ENCODE data around the gene ZFAND3. TPM values are rescaled to one million over a fixed set of nuclear protein-coding genes. Genes with fewer than 3 reads are reported as not detected.

The ZFAND3 gene
- total RNA-seq, 1 donor from 2014 or later = 31.2 TPM

DNA sequence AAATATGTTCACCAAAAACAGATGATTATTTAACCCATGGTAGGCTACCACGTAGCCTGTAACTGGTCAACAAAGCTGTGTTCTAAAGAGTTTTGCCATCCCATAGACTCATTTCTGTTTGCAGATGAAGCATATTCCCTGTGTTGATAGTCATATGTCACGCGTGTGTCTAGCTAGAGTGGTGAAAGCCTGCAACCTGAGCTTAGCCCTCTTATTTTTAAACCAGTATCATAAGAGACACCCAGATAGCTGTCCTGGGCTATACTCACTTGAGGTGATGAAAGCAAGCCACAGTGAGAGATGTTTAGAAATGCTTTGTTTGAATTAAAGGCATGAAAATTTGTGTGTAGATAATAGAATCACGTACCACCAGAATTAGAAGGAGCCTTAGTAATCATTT, 307.8 kb downstream of the ZFAND3 start:
- DNase-seq (ENCODE audit: extremely low spot score in 2 of 2) = no peak
- intact Hi-C loops (cut with DNase I) = no loop called here
- TF ChIP-seq POLR2A (IDR thresholded peaks at IDR 0.05) (no peak), POLR2AphosphoS5 (IDR thresholded peaks at IDR 0.05; ENCODE audit: insufficient read depth in 1 of 2, low read depth in 1 of 2) (no peak), CTCF (IDR thresholded peaks at IDR 0.05) (no peak)
- Histone ChIP-seq H3K27ac (no peak overlapping the region), H3K4me1 (no peaks in the 10 kb centered on the region), H3K9me3 (no peaks in the 10 kb centered on the region), H3K4me3 (no peak overlapping the region), H3K27me3 (no peaks in the 10 kb centered on the region), H3K36me3 (no peaks in the 10 kb centered on the region)

- Histone ChIP-seq H3K27me3 (no peaks in the 10 kb centered on the region), H3K4me1 (no peaks in the 10 kb centered on the region), H3K4me3 (no peak overlapping the region), H3K9me3 (no peaks in the 10 kb centered on the region), H3K27ac (no peak overlapping the region), H3K36me3 (no peaks in the 10 kb centered on the region)
- no peak for DNase-seq (ENCODE audit: extremely low spot score in 2 of 2)
- TF ChIP-seq CTCF (IDR thresholded peaks at IDR 0.05) (no peak), POLR2A (IDR thresholded peaks at IDR 0.05) (no peak), POLR2AphosphoS5 (IDR thresholded peaks at IDR 0.05; ENCODE audit: insufficient read depth in 1 of 2, low read depth in 1 of 2) (no peak)
- intact Hi-C loops (cut with DNase I) = no loop called here
These were observed 312.0 kb downstream of the ZFAND3 start for GRCh38 chr6:38131527-38131965.

DNA sequence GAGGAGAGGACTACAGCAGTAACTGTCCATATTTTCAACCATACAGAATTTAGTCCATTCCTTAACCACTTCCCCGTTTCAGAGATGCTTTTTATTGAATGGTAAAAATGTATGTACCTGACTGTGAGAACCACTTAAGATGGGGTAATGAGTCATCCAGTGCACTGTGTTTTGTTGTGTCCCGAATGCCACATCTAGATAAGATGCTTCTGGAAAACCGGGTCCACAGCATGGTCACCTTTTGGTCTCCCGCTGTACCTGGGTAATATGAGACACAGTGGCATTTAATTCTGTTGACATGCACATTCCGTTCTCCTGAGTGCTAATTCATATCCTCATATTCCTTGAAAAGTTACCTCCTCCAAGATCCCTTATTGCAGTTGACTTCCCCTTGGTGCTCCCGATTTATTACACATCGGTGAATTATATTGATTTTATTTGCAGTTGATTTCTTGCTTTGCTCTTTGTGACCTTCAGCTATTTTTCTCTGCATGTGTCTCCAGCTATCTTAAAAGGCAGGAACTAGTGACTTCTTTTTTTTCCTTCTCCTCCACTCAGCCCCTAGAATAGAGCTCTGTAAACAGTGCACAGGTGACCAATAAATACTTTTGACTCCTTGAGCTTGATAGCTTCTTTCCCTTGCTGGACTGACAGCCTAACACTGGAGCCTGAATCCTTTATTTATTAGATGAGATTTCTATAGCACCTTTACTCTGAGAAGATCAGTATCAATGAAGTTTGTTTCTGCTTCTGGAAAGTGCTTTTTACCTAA, 314.6 kb downstream of the ZFAND3 start:
- intact Hi-C loops (cut with DNase I) = no loop called here
- TF ChIP-seq POLR2AphosphoS5 (IDR thresholded peaks at IDR 0.05; ENCODE audit: insufficient read depth in 1 of 2, low read depth in 1 of 2) (no peak), CTCF (IDR thresholded peaks at IDR 0.05) (no peak), POLR2A (IDR thresholded peaks at IDR 0.05) (no peak)

GRCh38 chr6:38134704-38135088, 315.2 kb downstream of the ZFAND3 start:
- no peaks in the 10 kb centered on the region for H3K36me3 ChIP-seq
- H3K27me3 ChIP-seq = no peaks in the 10 kb centered on the region
- H3K4me1 ChIP-seq = no peaks in the 10 kb centered on the region
- intact Hi-C loops (cut with DNase I) = no loop called here
- DNase-seq (ENCODE audit: extremely low spot score in 2 of 2) = no peak
- H3K27ac ChIP-seq = no peak overlapping the region
- H3K9me3 ChIP-seq = no peaks in the 10 kb centered on the region
- TF ChIP-seq POLR2AphosphoS5 (IDR thresholded peaks at IDR 0.05; ENCODE audit: insufficient read depth in 1 of 2, low read depth in 1 of 2) (no peak), CTCF (IDR thresholded peaks at IDR 0.05) (no peak), POLR2A (IDR thresholded peaks at IDR 0.05) (no peak)
- H3K4me3 ChIP-seq = no peak overlapping the region

More for the DNA sequence above, 314.6 kb downstream of the ZFAND3 start:
- no peaks in the 10 kb centered on the region for H3K27me3 ChIP-seq
- no peaks in the 10 kb centered on the region for H3K9me3 ChIP-seq
- H3K4me3 ChIP-seq = no peak overlapping the region
- no peak overlapping the region for H3K27ac ChIP-seq
- H3K36me3 ChIP-seq = no peaks in the 10 kb centered on the region
- DNase-seq (ENCODE audit: extremely low spot score in 2 of 2) = no peak
- no peaks in the 10 kb centered on the region for H3K4me1 ChIP-seq

DNA sequence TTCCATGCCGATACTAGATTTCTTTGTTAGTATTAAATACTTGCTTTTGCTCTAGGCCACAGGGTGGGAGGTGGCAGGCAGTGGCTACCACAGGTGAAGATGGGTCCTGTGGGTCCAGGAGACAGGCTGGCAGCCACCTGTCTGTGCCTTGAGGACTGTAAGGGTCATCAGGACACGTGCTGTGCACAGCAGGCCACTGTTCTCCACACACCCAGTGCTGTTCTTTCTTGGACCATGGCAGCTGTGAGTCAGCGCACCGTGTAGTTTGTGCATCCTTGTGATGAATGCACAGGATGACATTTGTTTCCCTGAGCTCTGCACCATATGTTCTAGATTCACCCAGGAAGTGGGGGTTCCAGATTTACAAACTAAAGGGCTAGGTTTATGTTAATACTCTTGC, 317.0 kb downstream of the ZFAND3 start:
- no peak overlapping the region for H3K4me3 ChIP-seq
- H3K27ac ChIP-seq = no peak overlapping the region
- no peaks in the 10 kb centered on the region for H3K9me3 ChIP-seq
- no peaks in the 10 kb centered on the region for H3K27me3 ChIP-seq
- no peak for DNase-seq (ENCODE audit: extremely low spot score in 2 of 2)
- H3K4me1 ChIP-seq = no peaks in the 10 kb centered on the region
- no peak for TF ChIP-seq POLR2A (IDR thresholded peaks at IDR 0.05)
- no peak for TF ChIP-seq CTCF (IDR thresholded peaks at IDR 0.05)
- no peak for TF ChIP-seq POLR2AphosphoS5 (IDR thresholded peaks at IDR 0.05; ENCODE audit: insufficient read depth in 1 of 2, low read depth in 1 of 2)
- no peaks in the 10 kb centered on the region for H3K36me3 ChIP-seq
- intact Hi-C loops (cut with DNase I) = no loop called here
